GM19193 (cell line): ENCODE measurements around the gene LPCAT1.

Experiments used
- POLR2A ChIP-seq: IDR thresholded peaks from 4 replicates; pipeline ENCODE4 v1.6.1; 2011; ENCODE audit not compliant: insufficient read depth, insufficient read length; ENCODE audit errors: extremely low read depth

The LPCAT1 gene

GRCh38 chr5:1517838-1518237 is 5.9 kb downstream of the LPCAT1 start:
- no peak for TF ChIP-seq POLR2A

DNA sequence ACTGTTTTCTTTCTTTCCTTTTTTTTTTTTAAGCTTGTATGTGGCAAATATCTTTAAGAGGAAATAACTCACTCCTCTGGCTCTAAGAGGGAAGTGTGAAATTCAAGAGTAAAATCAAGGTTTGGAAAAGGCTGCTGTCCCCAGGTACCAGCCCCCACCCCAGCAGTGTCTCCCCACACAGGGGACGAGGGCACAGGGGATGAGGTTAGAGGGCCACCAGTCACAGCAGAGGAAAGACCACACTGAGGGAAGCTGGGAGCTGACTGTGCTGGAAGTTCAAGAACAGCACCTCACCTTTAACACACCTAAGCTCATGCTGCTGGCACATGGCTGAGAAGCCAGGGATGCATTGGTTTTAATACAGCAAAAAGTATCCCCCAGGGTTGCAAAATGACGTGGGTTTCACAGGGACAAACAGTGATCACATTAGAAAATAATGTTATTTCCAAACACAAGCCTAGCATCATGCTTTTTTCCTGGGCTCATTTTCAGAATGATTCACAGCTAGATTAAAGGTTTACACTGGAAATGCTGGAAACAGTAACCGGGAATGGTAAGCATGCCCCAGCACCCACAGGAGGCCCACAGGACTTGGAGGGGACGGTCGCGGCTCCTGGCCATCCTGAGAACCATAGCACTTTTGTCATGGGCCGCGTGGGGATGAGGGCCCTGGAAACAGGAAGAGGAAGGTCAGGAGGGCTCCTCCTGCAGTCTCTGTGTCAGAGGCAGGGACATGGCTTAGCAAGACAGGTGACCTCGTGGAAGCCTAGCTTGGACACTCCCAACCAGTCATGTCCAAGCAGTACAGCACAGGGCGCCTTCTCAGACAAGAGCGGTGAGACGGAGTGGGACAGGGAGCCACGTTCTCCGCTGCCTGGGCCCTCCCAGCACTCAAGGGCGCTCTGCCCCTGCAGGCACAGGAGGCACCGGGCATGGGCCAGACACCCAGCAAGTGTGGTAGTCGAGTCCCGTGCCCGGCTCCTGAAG is 6.9 kb downstream of the LPCAT1 start:
- no peak for TF ChIP-seq POLR2A

- no peak for TF ChIP-seq POLR2A
These were observed 7.7 kb downstream of the LPCAT1 start for GRCh38 chr5:1515921-1516571.

DNA sequence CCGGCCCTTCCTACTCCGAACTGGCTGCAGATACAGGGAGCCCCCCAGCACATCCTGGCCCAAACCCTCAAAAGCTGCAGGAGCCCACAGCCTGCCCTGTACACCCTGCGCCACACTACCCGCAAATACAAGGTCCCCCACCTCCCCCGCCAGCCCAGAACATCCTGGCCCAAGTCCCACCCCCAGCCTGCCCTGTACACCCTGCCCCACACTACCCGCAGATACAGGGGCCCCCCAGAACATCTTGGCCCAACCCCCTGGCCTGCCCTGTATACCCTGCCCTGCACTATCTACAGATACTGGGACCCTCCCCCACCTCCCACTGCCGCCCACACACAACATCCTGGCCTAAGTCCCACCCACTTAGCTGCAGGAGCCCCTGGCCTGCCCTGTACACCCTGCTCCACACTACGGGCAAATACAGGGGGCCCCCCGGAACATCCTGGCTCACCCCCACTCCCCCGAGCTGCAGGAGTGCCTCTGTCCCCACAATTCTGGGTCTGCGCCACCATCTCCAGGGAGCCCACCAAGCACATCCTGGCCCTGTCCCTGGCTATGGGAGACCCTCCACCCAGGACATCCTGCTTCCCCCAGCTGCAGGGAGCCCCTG is 8.3 kb downstream of the LPCAT1 start:
- no peak for TF ChIP-seq POLR2A

DNA sequence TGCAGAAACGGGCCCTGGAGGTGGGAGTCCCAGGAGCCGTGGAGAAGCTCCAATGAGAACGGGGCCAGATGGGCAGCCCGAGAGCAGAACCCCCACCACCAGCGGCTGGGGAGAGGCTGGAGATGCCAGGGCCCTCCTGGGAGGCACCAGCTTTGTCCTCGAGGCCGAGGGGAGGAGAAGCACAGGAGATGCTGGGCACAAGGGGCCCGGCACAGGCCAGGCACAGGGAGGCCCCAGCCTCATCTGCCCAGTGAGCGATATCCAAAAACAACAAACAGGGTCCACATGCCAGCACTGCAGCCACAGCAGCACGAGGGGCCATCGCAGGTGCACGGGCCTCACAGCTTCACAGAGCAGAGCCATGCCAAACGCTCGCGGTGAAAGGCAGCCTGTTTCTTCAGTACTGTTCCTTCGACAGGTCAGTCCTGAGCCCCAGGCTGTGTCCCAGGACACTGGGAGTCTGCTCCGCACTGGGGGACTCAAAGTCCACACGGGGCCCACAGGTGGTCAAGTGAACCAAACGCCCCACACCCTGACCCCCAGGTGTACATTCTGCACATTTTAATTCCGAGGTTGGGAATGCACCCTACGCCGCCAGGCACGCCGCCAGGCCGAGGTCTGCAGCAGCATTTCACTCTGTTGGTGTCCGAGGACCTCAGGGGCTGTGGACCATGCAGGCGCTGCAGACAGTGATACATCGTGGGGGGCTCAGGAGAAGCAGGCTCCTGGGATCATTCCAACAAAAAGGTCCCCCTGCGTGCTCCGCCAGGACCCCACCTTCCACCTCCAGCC is 9.5 kb downstream of the LPCAT1 start:
- TF ChIP-seq POLR2A: no peak

GRCh38 chr5:1513326-1514026 is 10.3 kb downstream of the LPCAT1 start:
- no peak for TF ChIP-seq POLR2A

GRCh38 chr5:1512541-1513291 is 11.0 kb downstream of the LPCAT1 start:
- TF ChIP-seq POLR2A: no peak

DNA sequence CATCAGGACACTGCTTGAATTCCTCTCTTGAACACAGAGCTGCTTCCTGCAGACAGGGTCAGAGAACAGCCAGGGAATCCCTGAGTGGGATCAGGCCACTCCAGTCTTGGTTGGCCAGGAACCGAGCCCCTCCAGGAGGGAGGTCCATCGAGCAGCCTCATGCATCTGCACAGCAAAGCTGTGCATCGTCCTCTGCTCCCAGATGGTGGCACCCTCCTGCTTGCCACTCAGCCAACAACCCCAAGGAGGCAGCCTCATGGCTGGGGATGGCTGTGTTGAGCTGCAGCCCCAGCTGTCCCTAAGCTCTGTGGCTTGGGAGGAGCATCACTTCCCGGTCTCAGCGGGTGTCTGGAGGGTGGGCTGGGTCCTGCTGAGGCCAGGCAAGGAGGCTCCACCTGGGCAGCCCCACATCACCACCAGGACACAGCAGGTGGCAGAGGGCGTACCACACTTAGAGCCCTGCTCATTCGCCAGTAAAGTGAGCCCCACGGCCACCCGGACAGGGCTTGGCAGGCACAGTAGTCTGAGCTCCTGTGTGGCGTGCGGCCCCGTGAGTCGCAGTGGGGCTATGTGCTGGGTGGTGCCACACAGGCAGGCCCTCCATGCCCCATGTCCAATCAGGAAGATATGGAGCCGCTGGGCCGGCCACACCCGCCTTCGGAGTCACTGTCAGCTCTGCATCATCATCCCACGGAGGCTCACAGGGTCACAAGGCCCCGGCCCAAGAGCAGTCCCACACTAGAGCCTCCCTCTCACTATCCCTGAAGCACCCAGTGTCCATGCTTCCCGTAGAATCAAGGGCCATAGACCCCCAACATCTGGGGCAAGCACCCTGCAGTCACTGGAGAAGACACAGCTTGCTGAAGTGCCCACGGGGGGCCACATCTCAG is 11.9 kb downstream of the LPCAT1 start:
- no peak for TF ChIP-seq POLR2A

GRCh38 chr5:1511048-1511447 is 12.7 kb downstream of the LPCAT1 start:
- no peak for TF ChIP-seq POLR2A

DNA sequence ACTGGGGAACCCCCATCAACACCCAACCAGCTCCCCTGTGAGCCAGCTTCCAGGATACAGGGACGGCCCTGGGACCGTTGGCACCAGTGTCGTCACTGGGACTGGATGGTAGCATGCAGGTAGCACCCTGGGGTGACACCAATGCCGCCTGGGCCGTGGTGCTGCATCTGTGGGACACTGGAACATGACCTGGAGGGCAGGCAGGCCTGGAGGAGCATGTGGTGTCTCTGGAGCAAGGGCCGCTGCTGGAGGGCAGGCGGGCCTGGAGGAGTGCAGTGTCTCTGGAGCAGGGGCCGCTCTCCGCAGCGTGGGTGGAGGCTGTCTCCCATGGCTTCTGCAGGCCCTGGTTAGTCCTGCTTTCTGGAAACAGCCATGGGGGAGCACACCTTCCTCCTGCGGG is 13.1 kb downstream of the LPCAT1 start:
- TF ChIP-seq POLR2A: no peak

- no peak for TF ChIP-seq POLR2A
These were observed 13.6 kb downstream of the LPCAT1 start for GRCh38 chr5:1510151-1510561.

DNA sequence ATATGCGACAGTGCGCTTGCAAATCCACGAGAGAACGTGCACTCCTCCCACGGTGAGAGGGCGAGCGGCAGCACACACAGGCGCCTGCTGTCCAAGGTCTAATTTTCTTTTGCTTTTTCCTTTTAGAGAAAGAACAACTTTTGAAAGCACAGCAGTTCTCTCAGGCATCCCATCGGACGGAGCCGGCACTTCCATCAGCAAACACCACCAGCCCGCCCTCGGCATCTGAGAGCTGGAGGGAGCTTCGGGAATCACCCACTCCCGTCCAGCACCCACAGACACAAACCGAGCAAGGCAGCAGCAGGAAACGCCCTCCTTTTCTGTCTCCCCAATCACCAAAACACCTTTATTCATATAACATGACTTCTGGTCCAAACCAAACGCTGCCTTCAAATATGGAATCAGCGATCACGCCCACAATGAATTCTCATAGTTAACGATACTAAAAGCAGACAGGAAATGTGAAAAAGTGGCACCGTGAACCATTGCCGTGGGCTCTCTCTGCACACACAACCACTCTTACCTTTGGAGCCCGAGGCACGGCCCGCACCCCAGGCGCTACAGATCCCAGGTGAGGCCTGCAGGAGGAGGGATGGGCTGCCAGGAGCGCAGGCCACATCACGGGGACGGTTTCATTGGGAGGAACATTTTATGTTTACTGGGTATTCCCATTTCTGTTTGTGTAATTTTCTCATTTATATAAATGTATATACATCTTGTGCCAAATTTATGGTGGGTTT is 14.2 kb downstream of the LPCAT1 start:
- no peak for TF ChIP-seq POLR2A

GRCh38 chr5:1508659-1509290 is 15.0 kb downstream of the LPCAT1 start:
- no peak for TF ChIP-seq POLR2A
